Measurements from ENCODE around the gene MANSC4. TPM values are rescaled to one million over a fixed set of nuclear protein-coding genes. Genes with fewer than 3 reads are reported as not detected.
"Not testable (repeated sequence)": the region's sequence is repeated elsewhere in the genome, so short reads cannot be mapped to it uniquely, and the experiment has no call there.

The MANSC4 gene
- total and polyA plus RNA-seq, 9 of the 15 experiments (the other 6 are each of a cell fraction or from before 2014, with no cell fraction given): not detected

DNA sequence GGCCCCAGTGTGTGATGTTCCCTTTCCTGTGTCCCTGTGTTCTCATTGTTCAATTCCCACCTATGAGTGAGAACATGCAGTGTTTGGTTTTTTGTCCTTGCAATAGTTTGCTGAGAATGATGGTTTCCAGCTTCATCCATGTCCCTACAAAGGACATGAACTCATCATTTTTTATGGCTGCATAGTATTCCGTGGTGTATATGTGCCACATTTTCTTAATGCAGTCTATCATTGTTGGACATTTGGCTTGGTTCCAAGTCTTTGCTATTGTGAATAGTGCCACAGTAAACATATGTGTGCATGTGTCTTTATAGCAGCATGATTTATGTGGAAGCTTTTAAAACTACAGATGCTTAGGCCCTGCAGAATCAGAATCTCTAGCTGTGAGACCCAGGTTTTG, 34.3 kb downstream of the MANSC4 start:
- H2AFZ ChIP-seq (ENCODE audit: low read depth, low read length); H3K9ac ChIP-seq (ENCODE audit: insufficient read depth in 1 of 2, low read depth in 2 of 2, low read length in 2 of 2); BruUV-seq (replicated peaks); DNase-seq (ENCODE audit: extremely low read depth in 1 of 4, low spot score in 3 of 4); H3K9me1 ChIP-seq (ENCODE audit: control insufficient read depth, insufficient read depth, low read length); H3K4me2 ChIP-seq (ENCODE audit: insufficient read depth, low read length); CTCF ChIA-PET (ENCODE audit: low intra/inter-chr PET ratio); H3K4me1 ChIP-seq (replicated peaks in 1 of 2; ENCODE audit: control insufficient read depth in 2 of 2, insufficient read depth in 2 of 2, low read length in 2 of 2); intact Hi-C loops (cut with micrococcal nuclease); H3K9me3 ChIP-seq (replicated peaks; ENCODE audit: control insufficient read depth, insufficient read depth, low read depth, low read length); H3K27me3 ChIP-seq (ENCODE audit: control insufficient read depth in 2 of 2, insufficient read depth in 2 of 2, low read length in 2 of 2); H3K79me2 ChIP-seq (ENCODE audit: control insufficient read depth, insufficient read depth, low read length); ATAC-seq; H3K27ac ChIP-seq (ENCODE audit: extremely low read depth, low read depth, low read length); FAIRE-seq; H4K20me1 ChIP-seq (replicated peaks; ENCODE audit: control insufficient read depth, insufficient read depth, low read length); H3K4me3 ChIP-seq: not testable (repeated sequence)
- in situ Hi-C loops (cut with MboI): loop anchor here (10.0 kb wide), 1 partner anchor 419 kb away; no protein-coding TSS in a partner anchor
- TF ChIP-seq NFIC (IDR thresholded peaks at IDR 0.05): peak; percentile 87
- POLR2A ChIA-PET: interaction anchor here (1.3 kb wide), 1 partner anchor 10 kb away, joined by 7 read pairs; no protein-coding TSS in a partner anchor
- 80% methylated on average over 1 of the region's 1 CpG for WGBS (ENCODE audit: insufficient coverage, low coverage, missing lambda C conversion rate)
- H3K36me3 ChIP-seq (ENCODE audit: control insufficient read depth, insufficient read depth, low read length): peaks cover 68% of the 10 kb centered on the region

- Histone ChIP-seq H2AFZ (ENCODE audit: low read depth, low read length) (no peak overlapping the region), H3K9me1 (ENCODE audit: control insufficient read depth, insufficient read depth, low read length) (no peaks in the 10 kb centered on the region), H4K20me1 (replicated peaks; ENCODE audit: control insufficient read depth, insufficient read depth, low read length) (no peaks in the 10 kb centered on the region), H3K27me3 (ENCODE audit: control insufficient read depth in 2 of 2, insufficient read depth in 2 of 2, low read length in 2 of 2) (no peaks in the 10 kb centered on the region), H3K27ac (ENCODE audit: extremely low read depth, low read depth, low read length) (no peak overlapping the region), H3K4me1 (replicated peaks in 1 of 2; ENCODE audit: control insufficient read depth in 2 of 2, insufficient read depth in 2 of 2, low read length in 2 of 2) (no peaks in the 10 kb centered on the region; a peak in 1 of 5 replicates), H3K79me2 (ENCODE audit: control insufficient read depth, insufficient read depth, low read length) (peaks cover 2% of the 10 kb centered on the region; the same call in 2 of the 3 replicates), H3K4me3 (no peak overlapping the region), H3K36me3 (ENCODE audit: control insufficient read depth, insufficient read depth, low read length) (peaks cover 70% of the 10 kb centered on the region), H3K9me3 (replicated peaks; ENCODE audit: control insufficient read depth, insufficient read depth, low read depth, low read length) (no peaks in the 10 kb centered on the region), H3K9ac (ENCODE audit: insufficient read depth in 1 of 2, low read depth in 2 of 2, low read length in 2 of 2) (no peak overlapping the region), H3K4me2 (ENCODE audit: insufficient read depth, low read length) (no peak overlapping the region)
- CTCF ChIA-PET (ENCODE audit: low intra/inter-chr PET ratio): no interaction called here
- intact Hi-C loops (cut with micrococcal nuclease) (no loop called here), in situ Hi-C loops (cut with MboI) (loop anchor here (10.0 kb wide), 1 partner anchor 421 kb away; no protein-coding TSS in a partner anchor)
- POLR2A ChIA-PET: no interaction called here
- no peak for ATAC-seq
- no TSS peak for BruUV-seq (replicated peaks)
- TF ChIP-seq ZNF644 (tag; IDR thresholded peaks at IDR 0.05; ENCODE audit: low read depth): no peak
- no peak for TF ChIP-seq CHD7 (IDR thresholded peaks at IDR 0.05; ENCODE audit: low read depth, low read length)
- DNase-seq (ENCODE audit: extremely low read depth in 1 of 4, low spot score in 3 of 4): no peak
- 93% methylated on average over 5 of the region's 5 CpGs for WGBS (ENCODE audit: insufficient coverage, low coverage, missing lambda C conversion rate)
- no peak for FAIRE-seq
Observed at GRCh38 chr12:27743601-27744000, 36.4 kb downstream of the MANSC4 start.

All from K562 (cell line).